ENCODE measurements around the gene TICRR. TPM values are rescaled to one million over a fixed set of nuclear protein-coding genes. Genes with fewer than 3 reads are reported as not detected.

TICRR gene
- polyA plus RNA-seq, 2 of the 4 experiments (the other 2 are of a cell fraction) = 7.8 to 11.6 TPM

- ChIA-PET POLR2A (interaction anchor here (0.8 kb wide), 1 partner anchor 9 kb away, joined by 4 read pairs; no protein-coding TSS in a partner anchor), CTCF (interaction anchor here (0.7 to 10.6 kb wide), 4 partner anchors 9 to 17 kb away, joined by 3 to 126 read pairs (median 4); no protein-coding TSS in a partner anchor)
- no peak for DNase-seq (ENCODE audit: low read depth in 1 of 2, low spot score in 1 of 2)
- TF ChIP-seq ATOH8 (CRISPR knock-in tag; IDR thresholded peaks at IDR 0.05; ENCODE audit: low read depth) = no peak
- TF ChIP-seq USF2 (IDR thresholded peaks at IDR 0.05) = no peak
- no peak for TF ChIP-seq MYC (IDR thresholded peaks at IDR 0.05; ENCODE audit: borderline replicate concordance, low read length)
- no peak overlapping the region for H3K27ac ChIP-seq
- 66% methylated on average over 7 of the region's 7 CpGs for WGBS (ENCODE audit: missing lambda C conversion rate)
- H3K9me3 ChIP-seq = no peaks in the 10 kb centered on the region
- no peak overlapping the region for H3K4me3 ChIP-seq
- H3K4me1 ChIP-seq = peaks cover 4% of the 10 kb centered on the region; the same call in 1 of the 3 replicates
- H3K4me2 ChIP-seq = no peak overlapping the region; the same call in 2 of the 3 replicates
- FAIRE-seq = no peak
- no peak for ATAC-seq
These were observed 81.0 kb downstream of the TICRR start for GRCh38 chr15:89656116-89656815.

GRCh38 chr15:89657686-89658200, 82.5 kb downstream of the TICRR start:
- TF ChIP-seq NPAS2 (CRISPR knock-in tag; IDR thresholded peaks at IDR 0.05; ENCODE audit: borderline replicate concordance) = no peak
- ATAC-seq = no peak
- WGBS (ENCODE audit: missing lambda C conversion rate) = 70% methylated on average over 5 of the region's 5 CpGs
- ChIA-PET POLR2A (no interaction called here), CTCF (interaction anchor here (0.8 to 10.6 kb wide), 3 partner anchors 10 to 217 kb away, joined by 3 to 126 read pairs (median 6); no protein-coding TSS in a partner anchor)
- Histone ChIP-seq H3K9me3 (no peaks in the 10 kb centered on the region), H3K4me1 (peaks cover 4% of the 10 kb centered on the region; the same call in 1 of the 3 replicates), H3K4me2 (no peak overlapping the region), H3K27ac (no peak overlapping the region), H3K4me3 (no peak overlapping the region)
- DNase-seq (ENCODE audit: low read depth in 1 of 2, low spot score in 1 of 2) = no peak
- FAIRE-seq = no peak

- 89% methylated on average over 2 of the region's 2 CpGs for WGBS (ENCODE audit: missing lambda C conversion rate)
- Histone ChIP-seq H3K27ac (no peak overlapping the region), H3K4me1 (peaks cover 3% of the 10 kb centered on the region; the same call in 1 of the 3 replicates), H3K9me3 (no peaks in the 10 kb centered on the region), H3K4me2 (no peak overlapping the region), H3K4me3 (no peak overlapping the region)
- FAIRE-seq = peak; percentile 23
- DNase-seq (ENCODE audit: low read depth in 1 of 2, low spot score in 1 of 2) = no peak
- CTCF ChIA-PET = interaction anchor here (1.4 to 10.6 kb wide), 2 partner anchors 12 to 13 kb away, joined by 4 to 126 read pairs; no protein-coding TSS in a partner anchor
- POLR2A ChIA-PET = no interaction called here
- ATAC-seq = no peak
- TF ChIP-seq NPAS2 (CRISPR knock-in tag; IDR thresholded peaks at IDR 0.05; ENCODE audit: borderline replicate concordance) (no peak), RCOR1 (IDR thresholded peaks at IDR 0.05; ENCODE audit: low read depth, low read length) (no peak), RARB (CRISPR knock-in tag; IDR thresholded peaks at IDR 0.05) (no peak), POLR2A (IDR thresholded peaks at IDR 0.05; ENCODE audit: low read length) (no peak), ZSCAN20 (CRISPR knock-in tag; IDR thresholded peaks at IDR 0.05) (no peak), TFCP2L1 (CRISPR knock-in tag; IDR thresholded peaks at IDR 0.05) (no peak), MAFK (IDR thresholded peaks at IDR 0.05; ENCODE audit: partially characterized antibody) (no peak), EHF (CRISPR knock-in tag; IDR thresholded peaks at IDR 0.05) (no peak), FOXS1 (CRISPR knock-in tag; IDR thresholded peaks at IDR 0.05) (no peak), FOSB (CRISPR knock-in tag; IDR thresholded peaks at IDR 0.05) (no peak), TP53 (CRISPR knock-in tag; IDR thresholded peaks at IDR 0.05) (no peak), BHLHE40 (IDR thresholded peaks at IDR 0.05; ENCODE audit: low read depth, low read length) (no peak), EHMT2 (IDR thresholded peaks at IDR 0.05; ENCODE audit: low read depth) (no peak), PBX3 (IDR thresholded peaks at IDR 0.05) (no peak), RNF2 (IDR thresholded peaks at IDR 0.05; ENCODE audit: borderline replicate concordance, low read depth) (no peak), MYC (IDR thresholded peaks at IDR 0.05; ENCODE audit: borderline replicate concordance, low read length) (no peak), HEYL (CRISPR knock-in tag; IDR thresholded peaks at IDR 0.05) (no peak)
These were observed 84.0 kb downstream of the TICRR start for GRCh38 chr15:89659295-89659694.
